Tibial nerve (tissue), 4 donors: ENCODE measurements around the gene RNF114.

Experiments
- CTCF ChIP-seq, 5 experiments: fragments of 200-600 bp in 3 of 5; fragments of 450-650 bp in 2 of 5; sonication (generic) in 3 of 5; IDR thresholded peaks; one replicate each; pipeline ENCODE4 v1.5.1; 2016 to 2019; ENCODE audit warnings: antibody characterized with exemption in 5 of 5, mild to moderate bottlenecking in 3 of 5, moderate library complexity in 2 of 5
- EP300 ChIP-seq, 2 donors: sonication (generic); formaldehyde crosslinking; IDR thresholded peaks; one replicate each; pipeline ENCODE4 v1.6.1; 2017; ENCODE audit warnings: antibody characterized with exemption in 2 of 2, mild to moderate bottlenecking in 1 of 2

DNA sequence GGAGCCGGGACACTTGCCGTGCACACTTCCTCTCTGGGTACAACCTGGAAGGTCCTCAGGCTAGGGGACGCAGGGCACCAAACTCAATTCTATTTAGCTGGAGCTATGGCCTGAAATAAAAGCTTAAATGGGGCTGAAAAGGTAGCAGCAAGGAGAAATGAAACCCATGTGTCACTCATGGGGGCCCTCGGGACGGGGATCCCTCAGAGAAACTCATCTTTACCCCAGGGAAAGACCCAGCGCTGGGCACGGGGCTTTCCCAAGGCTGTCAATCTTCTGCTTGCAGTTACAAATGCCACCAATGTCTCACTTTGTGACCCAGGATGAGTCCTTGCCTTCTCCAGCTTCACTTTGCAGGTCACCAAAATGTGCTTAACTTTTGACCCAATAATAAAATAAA lies 63.1 kb downstream of the RNF114 start:
- TF ChIP-seq CTCF (IDR thresholded peaks at IDR 0.05) (no peak), EP300 (IDR thresholded peaks at IDR 0.05) (no peak)
